BJ (cell line): ENCODE results near the gene STIMATE. TPM values are rescaled to one million over a fixed set of nuclear protein-coding genes. Genes with fewer than 3 reads are reported as not detected.

ENCODE experiments used
- CTCF ChIA-PET: fragments of 350-600 bp; formaldehyde crosslinking; extraction: SDS; loops from one replicate; lab custom pipeline; 2021; ENCODE audit warnings: antibody characterized with exemption, inconsistent platforms; lab: Yijun Ruan, JAX
- POLR2A ChIA-PET: fragments of 300-600 bp; sonication (Branson Sonifier 250); formaldehyde crosslinking; extraction: SDS; loops from one replicate; lab custom pipeline; 2021; ENCODE audit warnings: antibody characterized with exemption; lab: Charles Lee
- DNase-seq: peaks from one replicate; pipeline ENCODE4 v3.0.0-alpha.2; 2011; ENCODE audit warnings: low read depth
- H3K27me3 ChIP-seq: 2 replicates; pipeline ENCODE4 v1.6.0; 2011; ENCODE audit warnings: low read length; ENCODE audit not compliant: control insufficient read depth, insufficient read depth
- H3K36me3 ChIP-seq: 2 replicates; pipeline ENCODE4 v1.5.1; 2011; ENCODE audit warnings: low read length; ENCODE audit not compliant: control insufficient read depth, insufficient read depth
- H3K4me3 ChIP-seq: 2 replicates; pipeline ENCODE4 v1.5.1; 2011; ENCODE audit warnings: low read depth, mild to moderate bottlenecking, control low read depth, low read length
- CTCF ChIP-seq: IDR thresholded peaks from 2 replicates; pipeline ENCODE4 v1.5.1; 2011; ENCODE audit warnings: low read depth, mild to moderate bottlenecking, control low read depth, inconsistent platforms, low read length, moderate library complexity; ENCODE audit not compliant: insufficient read depth
- polyA plus RNA-seq: library from polyadenylated mRNA; depleted of rRNA; stranded (reverse); fragments of >200 nt; gene quantifications from 2 replicates; pipeline ENCODE4 v1.2.3, GENCODE V29; 2011

Gene STIMATE
- polyA plus RNA-seq, 1 experiment: 13.5 TPM

GRCh38 chr3:52896151-52896550 is 1.2 kb downstream of the STIMATE start:
- peak overlapping the region; percentile 80 for H3K4me3 ChIP-seq
- H3K27me3 ChIP-seq: no peaks in the 10 kb centered on the region
- DNase-seq: no peak
- H3K36me3 ChIP-seq: no peaks in the 10 kb centered on the region
- POLR2A ChIA-PET: no interaction called here
- TF ChIP-seq CTCF: no peak
- CTCF ChIA-PET: interaction anchor here (1.7 kb wide), 1 partner anchor 43 kb away, joined by 4 read pairs; no protein-coding TSS in a partner anchor

GRCh38 chr3:52895418-52895817 is 1.9 kb downstream of the STIMATE start:
- H3K27me3 ChIP-seq: no peaks in the 10 kb centered on the region
- no peak for TF ChIP-seq CTCF
- CTCF ChIA-PET: no interaction called here
- no peak for DNase-seq
- no peak overlapping the region for H3K4me3 ChIP-seq
- no peaks in the 10 kb centered on the region for H3K36me3 ChIP-seq
- POLR2A ChIA-PET: no interaction called here

DNA sequence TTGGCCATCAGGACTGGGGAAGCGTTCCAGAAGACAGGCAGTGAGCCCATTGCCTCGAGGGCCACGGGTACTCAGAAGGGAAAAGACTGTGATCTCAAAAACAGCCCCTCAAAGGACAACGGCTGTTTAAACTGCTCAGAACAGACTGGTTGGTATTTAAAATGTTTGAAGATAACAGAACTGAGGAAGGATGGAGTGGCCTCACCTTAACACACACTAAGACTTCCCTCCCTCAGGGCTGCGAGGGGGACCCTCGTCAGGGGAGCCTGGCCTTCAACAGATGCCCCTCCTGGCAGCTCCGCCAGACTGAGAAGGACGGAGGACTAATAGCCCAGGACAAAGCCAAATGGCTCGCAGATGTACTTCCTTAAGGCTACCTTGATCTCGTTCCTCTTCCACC is 2.6 kb downstream of the STIMATE start:
- ChIA-PET POLR2A (no interaction called here), CTCF (no interaction called here)
- TF ChIP-seq CTCF: no peak
- no peak for DNase-seq
- Histone ChIP-seq H3K36me3 (no peaks in the 10 kb centered on the region), H3K27me3 (no peaks in the 10 kb centered on the region), H3K4me3 (no peak overlapping the region)

DNA sequence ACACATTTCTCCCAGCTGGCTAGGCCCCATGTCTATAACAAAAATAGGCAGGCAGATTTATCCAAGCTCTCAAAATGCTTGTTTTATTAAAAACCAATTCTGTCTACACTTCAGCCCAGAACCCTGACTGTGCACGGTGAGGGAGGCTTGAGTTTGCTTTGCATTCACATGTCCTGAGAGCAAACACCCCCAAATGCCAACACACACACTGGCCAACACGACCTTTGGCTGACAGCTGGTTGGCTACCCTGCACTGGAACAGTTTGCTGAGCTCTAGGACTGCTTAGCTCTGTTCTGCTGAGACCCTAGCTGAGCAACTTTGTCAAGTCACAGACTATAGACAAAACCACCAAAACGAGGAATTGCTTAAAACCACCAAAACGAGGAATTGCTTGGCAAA is 3.6 kb downstream of the STIMATE start:
- no peaks in the 10 kb centered on the region for H3K27me3 ChIP-seq
- H3K4me3 ChIP-seq: no peak overlapping the region
- no peaks in the 10 kb centered on the region for H3K36me3 ChIP-seq
- no peak for TF ChIP-seq CTCF
- POLR2A ChIA-PET: no interaction called here
- CTCF ChIA-PET: interaction anchor here (1.2 kb wide), 2 partner anchors 10 to 42 kb away, joined by 3 to 4 read pairs; no protein-coding TSS in a partner anchor
- no peak for DNase-seq

GRCh38 chr3:52892625-52893311 is 4.6 kb downstream of the STIMATE start:
- Histone ChIP-seq H3K27me3 (no peaks in the 10 kb centered on the region), H3K36me3 (no peaks in the 10 kb centered on the region), H3K4me3 (peak overlapping the region; percentile 23)
- CTCF ChIA-PET: interaction anchor here (0.6 to 1.6 kb wide), 4 partner anchors 11 to 91 kb away, joined by 3 to 4 read pairs (median 3); no protein-coding TSS in a partner anchor
- POLR2A ChIA-PET: interaction anchor here (0.5 to 0.6 kb wide), 3 partner anchors 11 to 52 kb away, joined by 3 to 16 read pairs (median 5); no protein-coding TSS in a partner anchor
- peak; percentile 34; the same call in 1 of the 2 replicates for TF ChIP-seq CTCF
- no peak for DNase-seq
